GM12891 (cell line): ENCODE data around the gene BIK.

Experiments
- DNase-seq: peaks from one replicate; pipeline ENCODE4 v3.0.0; 2011; ENCODE audit warnings: low spot score; ENCODE audit not compliant: insufficient read length
- FAIRE-seq: peaks from 2 replicates; lab custom pipeline; 2011; peaks lifted over from hg19 to GRCh38; lab: Jason Lieb, UNC
- PAX5 ChIP-seq: IDR thresholded peaks from 2 replicates; pipeline ENCODE4 v1.6.1; 2011; ENCODE audit warnings: low read length, moderate library complexity, mild to moderate bottlenecking; ENCODE audit not compliant: insufficient read depth, severe bottlenecking
- POLR2A ChIP-seq: IDR thresholded peaks from 2 replicates; pipeline ENCODE4 v1.6.1; 2011; ENCODE audit warnings: low read depth, low read length, control low read depth
- POLR2AphosphoS5 ChIP-seq: IDR thresholded peaks from 2 replicates; pipeline ENCODE4 v1.6.1; 2011; ENCODE audit warnings: low read depth, low read length, control low read depth
- POU2F2 ChIP-seq: IDR thresholded peaks from 2 replicates; pipeline ENCODE4 v1.6.1; 2011; ENCODE audit warnings: low read depth, mild to moderate bottlenecking, control low read depth, low read length, moderate library complexity
- SPI1 ChIP-seq: IDR thresholded peaks from 2 replicates; pipeline ENCODE4 v1.6.1; 2011; ENCODE audit warnings: low read depth, low read length, control low read depth
- TAF1 ChIP-seq: IDR thresholded peaks from 2 replicates; pipeline ENCODE4 v1.6.1; 2011; ENCODE audit warnings: low read depth, low read length, control low read depth

Gene BIK

GRCh38 chr22:43126501-43127165 lies 16.1 kb downstream of the BIK start:
- FAIRE-seq (no peak), DNase-seq (no peak)
- no peak for TF ChIP-seq POLR2AphosphoS5
- TF ChIP-seq POLR2A = no peak
- no peak for TF ChIP-seq SPI1
- no peak for TF ChIP-seq TAF1
- no peak for TF ChIP-seq PAX5
- TF ChIP-seq POU2F2 = no peak

GRCh38 chr22:43127166-43127908 lies 16.8 kb downstream of the BIK start:
- DNase-seq = no peak
- TF ChIP-seq POU2F2 = no peak
- FAIRE-seq = peak; percentile 47

- TF ChIP-seq POU2F2 = no peak
- TF ChIP-seq PAX5 = no peak
- TF ChIP-seq TAF1 = no peak
- TF ChIP-seq POLR2AphosphoS5 = no peak
- no peak for DNase-seq
- FAIRE-seq = no peak
These were observed 17.6 kb downstream of the BIK start for GRCh38 chr22:43128116-43128515.

- DNase-seq (no peak), FAIRE-seq (peak; percentile 81)
- TF ChIP-seq TAF1 (no peak), POLR2AphosphoS5 (no peak), POU2F2 (no peak), POLR2A (no peak), SPI1 (no peak), PAX5 (no peak)
These were observed 18.4 kb downstream of the BIK start for GRCh38 chr22:43128928-43129424.

DNA sequence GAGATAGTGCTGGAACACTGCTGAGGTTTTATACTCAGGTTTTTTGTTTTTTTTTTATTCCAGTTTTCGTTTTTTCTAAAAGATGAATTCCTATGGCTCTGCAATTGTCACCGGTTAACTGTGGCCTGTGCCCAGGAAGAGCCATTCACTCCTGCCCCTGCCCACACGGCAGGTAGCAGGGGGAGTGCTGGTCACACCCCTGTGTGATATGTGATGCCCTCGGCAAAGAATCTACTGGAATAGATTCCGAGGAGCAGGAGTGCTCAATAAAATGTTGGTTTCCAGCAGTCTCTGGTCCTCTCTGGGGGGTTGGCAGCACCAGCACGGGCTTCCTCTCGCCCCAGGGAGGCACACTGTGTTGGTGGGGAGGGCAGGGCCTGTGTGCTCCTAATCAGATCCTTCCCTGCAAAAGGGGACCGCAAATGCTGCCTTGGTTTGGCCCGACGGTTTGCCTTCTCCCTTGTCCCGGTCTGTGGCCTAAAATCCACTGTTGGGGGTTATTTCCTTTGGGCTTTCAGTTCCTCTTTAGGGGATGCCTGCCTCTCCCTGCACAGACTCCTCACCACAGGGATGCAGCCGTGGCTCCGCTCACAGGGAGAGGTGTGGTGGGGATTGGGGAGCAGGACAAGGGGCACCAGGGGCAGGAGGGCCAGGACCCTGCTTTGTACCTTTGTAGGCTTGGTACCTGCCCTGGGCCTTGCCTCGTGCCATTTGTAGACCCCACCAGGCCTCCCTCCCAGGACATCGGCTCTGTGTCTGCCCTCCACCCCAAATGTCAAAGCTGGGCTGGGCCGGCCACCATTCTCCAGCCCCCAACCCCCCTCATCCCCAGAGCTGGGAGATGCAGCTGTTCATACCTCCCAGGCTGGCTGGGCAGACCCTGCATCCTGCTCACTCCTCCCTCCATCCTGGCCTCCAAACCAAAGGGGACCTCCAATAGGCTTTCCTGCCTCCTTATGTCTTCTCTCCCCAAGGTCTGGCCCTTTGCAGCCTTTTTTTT lies 19.2 kb downstream of the BIK start:
- DNase-seq (no peak), FAIRE-seq (no peak)
- TF ChIP-seq TAF1 (no peak), POU2F2 (no peak), PAX5 (no peak), SPI1 (peak; percentile 81), POLR2AphosphoS5 (no peak)

DNA sequence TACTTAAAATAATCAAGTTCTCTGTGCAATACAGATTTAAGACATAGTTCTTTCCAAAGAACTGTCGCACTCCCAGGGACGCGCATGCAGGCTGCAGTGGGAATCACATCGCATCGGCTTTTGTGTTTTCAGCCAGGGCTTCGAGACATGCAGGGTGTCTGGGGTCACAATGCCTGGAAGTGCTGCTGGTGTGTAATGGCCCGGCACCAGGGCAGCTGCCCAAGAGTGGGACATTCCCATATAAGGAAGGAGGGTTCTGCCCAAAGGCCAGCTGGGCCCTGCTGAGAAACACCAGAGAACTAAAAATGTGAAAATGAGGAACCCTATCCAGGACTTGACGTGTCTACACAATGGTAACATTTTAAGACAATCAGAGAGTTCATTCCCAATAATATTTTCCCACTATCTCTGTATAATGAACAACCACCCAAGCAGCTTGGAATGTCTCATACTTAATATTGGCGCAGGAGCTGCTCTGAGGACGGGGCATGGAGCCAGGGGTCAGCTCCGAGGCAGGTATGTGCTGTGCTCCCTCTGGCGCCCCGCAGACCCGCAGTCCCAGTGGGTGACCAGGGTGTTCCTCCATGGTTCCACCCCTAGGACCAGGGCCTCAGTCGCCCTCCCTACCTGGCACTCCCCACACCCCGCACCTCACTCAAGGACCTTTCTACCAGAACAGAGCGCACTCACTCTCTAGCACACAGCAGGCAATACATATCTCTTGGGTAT lies 21.4 kb downstream of the BIK start:
- DNase-seq = no peak
- no peak for FAIRE-seq
- TF ChIP-seq POLR2AphosphoS5 (no peak), POU2F2 (no peak)

DNA sequence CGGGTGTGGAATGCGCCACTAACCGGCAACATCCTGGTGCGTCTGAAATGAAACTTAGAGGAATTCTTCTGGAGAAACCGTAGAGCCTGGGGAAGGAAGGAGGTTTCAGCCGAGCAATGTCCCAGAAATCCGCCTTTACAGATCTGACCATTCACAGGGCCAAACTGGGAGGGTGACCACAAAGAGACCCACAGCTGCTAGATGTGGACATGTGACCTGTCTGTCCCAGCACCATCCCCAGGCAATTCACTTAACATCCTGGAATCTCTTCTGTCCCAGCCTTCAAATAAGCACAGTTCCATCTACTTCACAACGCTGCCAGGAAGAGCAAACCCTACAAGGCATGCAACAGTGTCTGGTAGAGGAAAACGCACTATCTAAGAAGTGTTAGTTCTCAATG lies 22.9 kb downstream of the BIK start:
- FAIRE-seq (no peak), DNase-seq (no peak)
- TF ChIP-seq POLR2A = no peak
- TF ChIP-seq PAX5 = no peak
- TF ChIP-seq POLR2AphosphoS5 = no peak
- TF ChIP-seq POU2F2 = no peak
- no peak for TF ChIP-seq SPI1
- TF ChIP-seq TAF1 = no peak

GRCh38 chr22:43134553-43134952 lies 24.0 kb downstream of the BIK start:
- DNase-seq (no peak), FAIRE-seq (peak; percentile 23)
- TF ChIP-seq SPI1 = no peak
- TF ChIP-seq TAF1 = no peak
- no peak for TF ChIP-seq POLR2A
- TF ChIP-seq POU2F2 = no peak
- no peak for TF ChIP-seq PAX5
- TF ChIP-seq POLR2AphosphoS5 = no peak

GRCh38 chr22:43135565-43135964 lies 25.0 kb downstream of the BIK start:
- TF ChIP-seq SPI1 = no peak
- no peak for TF ChIP-seq POU2F2
- no peak for TF ChIP-seq PAX5
- no peak for FAIRE-seq
- no peak for DNase-seq
